T-helper 2 cell treated with Interferon-gamma antibody and Interleukin-4, amounts not matched to agents 5 μg/mL and 100 μg/mL, for 36 hours (primary cell): ENCODE data around the gene PRR15.

Source experiments
- DNase-seq: peaks from one replicate; pipeline ENCODE4 v3.0.0; 2021; ENCODE audit warnings: low spot score
- H3K27ac Mint-ChIP-seq: one replicate; pipeline ENCODE4 v1.8.0; 2021; ENCODE audit warnings: mild to moderate bottlenecking, mixed read lengths
- H3K27me3 Mint-ChIP-seq: one replicate; pipeline ENCODE4 v1.8.0; 2021; ENCODE audit warnings: low read depth, mixed read lengths
- H3K36me3 Mint-ChIP-seq: one replicate; pipeline ENCODE4 v1.8.0; 2021; ENCODE audit warnings: low read depth, mixed read lengths
- H3K4me1 Mint-ChIP-seq: one replicate; pipeline ENCODE4 v1.8.0; 2021; ENCODE audit warnings: low read depth, mixed read lengths
- H3K4me3 Mint-ChIP-seq: one replicate; pipeline ENCODE4 v1.8.0; 2022; ENCODE audit warnings: mild to moderate bottlenecking, moderate library complexity, mixed read lengths
- H3K9me3 Mint-ChIP-seq: one replicate; pipeline ENCODE4 v1.8.0; 2021; ENCODE audit warnings: mixed read lengths

PRR15 gene

GRCh38 chr7:29561271-29561670 is 2.4 kb upstream of the PRR15 start:
- Mint-ChIP-seq H3K27me3 (peaks cover 62% of the 10 kb centered on the region), H3K36me3 (no peaks in the 10 kb centered on the region), H3K4me1 (peaks cover 14% of the 10 kb centered on the region), H3K27ac (no peak overlapping the region), H3K4me3 (no peak overlapping the region), H3K9me3 (no peaks in the 10 kb centered on the region)
- DNase-seq = no peak

- no peaks in the 10 kb centered on the region for H3K36me3 Mint-ChIP-seq
- H3K4me1 Mint-ChIP-seq = peaks cover 14% of the 10 kb centered on the region
- no peak for DNase-seq
- no peaks in the 10 kb centered on the region for H3K9me3 Mint-ChIP-seq
- no peak overlapping the region for H3K27ac Mint-ChIP-seq
- no peak overlapping the region for H3K4me3 Mint-ChIP-seq
- peaks cover 71% of the 10 kb centered on the region for H3K27me3 Mint-ChIP-seq
Measured at GRCh38 chr7:29562307-29562706, 1.3 kb upstream of the PRR15 start.

DNA sequence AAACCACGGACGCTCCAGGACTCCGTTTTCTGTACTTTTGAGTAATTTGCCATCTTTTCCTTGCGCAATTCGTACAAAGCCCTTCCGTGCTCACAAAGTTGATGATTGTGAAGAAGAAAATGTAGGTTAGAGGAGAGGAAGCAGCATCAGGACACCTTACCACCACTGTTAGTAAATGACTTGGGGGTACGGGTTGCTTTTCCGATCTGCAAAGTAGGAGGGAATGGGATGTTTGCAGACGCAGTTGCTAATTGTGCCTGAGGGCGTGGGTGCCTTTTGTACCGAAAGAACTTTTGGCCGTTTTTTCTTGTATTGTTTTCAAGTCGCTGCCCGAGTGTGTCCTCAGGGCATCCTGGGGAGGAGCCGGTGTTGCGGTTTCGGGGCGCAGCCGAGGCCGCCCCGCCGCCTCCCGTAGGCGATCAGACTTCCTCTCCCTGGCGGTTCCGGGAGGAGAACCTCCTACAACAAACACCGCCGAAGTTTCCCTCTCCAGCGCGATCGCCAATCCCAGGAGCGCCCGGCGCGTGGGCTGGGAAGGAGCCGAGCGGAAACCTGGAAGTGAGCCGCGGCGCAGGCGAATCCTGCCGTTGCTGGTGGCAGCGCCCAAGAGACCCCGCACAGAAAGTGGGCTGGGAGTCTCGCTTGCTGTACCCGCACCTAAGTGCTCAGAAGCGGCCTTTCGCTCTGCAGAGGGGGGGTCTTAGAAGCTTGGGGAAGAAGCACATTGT is 1.0 kb downstream of the PRR15 start:
- Mint-ChIP-seq H3K27ac (peak overlapping the region; percentile 13), H3K27me3 (peaks cover 83% of the 10 kb centered on the region), H3K4me1 (peaks cover 14% of the 10 kb centered on the region), H3K9me3 (no peaks in the 10 kb centered on the region), H3K4me3 (peak overlapping the region; percentile 77), H3K36me3 (no peaks in the 10 kb centered on the region)
- no peak for DNase-seq

DNA sequence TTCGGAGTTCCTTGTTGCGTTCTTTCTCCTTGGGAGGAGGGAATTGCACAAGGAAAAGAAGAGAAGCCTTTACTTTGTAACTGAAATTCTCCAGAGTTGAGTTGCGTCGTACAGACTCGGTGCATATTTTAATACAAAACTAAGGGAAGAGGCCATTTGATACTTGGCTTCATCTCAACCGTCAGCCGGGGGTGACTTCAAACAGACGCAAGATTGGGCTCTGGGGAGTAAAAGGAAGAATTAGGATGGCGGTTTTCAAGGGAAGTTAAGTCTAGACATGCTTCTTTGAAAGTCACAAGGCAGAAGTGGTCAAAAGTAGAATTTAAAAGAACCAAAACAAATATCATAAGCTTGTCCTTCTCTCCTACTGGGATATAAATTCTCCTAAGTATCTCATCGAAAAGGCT is 1.6 kb downstream of the PRR15 start:
- Mint-ChIP-seq H3K9me3 (no peaks in the 10 kb centered on the region), H3K4me3 (peak overlapping the region; percentile 77), H3K27ac (no peak overlapping the region), H3K27me3 (peaks cover 83% of the 10 kb centered on the region), H3K4me1 (peaks cover 14% of the 10 kb centered on the region), H3K36me3 (no peaks in the 10 kb centered on the region)
- no peak for DNase-seq

DNA sequence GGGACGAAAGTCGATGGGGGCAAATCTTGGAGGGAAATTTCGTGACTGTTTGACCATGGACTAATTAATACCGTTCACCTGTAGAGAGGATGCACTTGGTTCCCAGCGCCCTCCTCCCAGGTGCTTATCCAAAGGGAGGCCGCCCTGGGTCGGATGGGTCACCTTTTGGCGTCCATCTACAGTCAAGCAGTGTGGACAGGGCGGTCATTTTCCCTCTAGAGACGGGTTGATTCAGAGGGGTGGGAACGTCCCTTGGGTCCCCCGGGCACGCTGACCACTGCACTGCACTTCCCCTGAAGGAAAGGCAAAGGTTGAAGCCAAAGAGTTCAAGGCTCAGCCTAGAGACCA is 2.0 kb downstream of the PRR15 start:
- Mint-ChIP-seq H3K4me3 (peak overlapping the region; percentile 64), H3K27me3 (peaks cover 82% of the 10 kb centered on the region), H3K36me3 (no peaks in the 10 kb centered on the region), H3K4me1 (peaks cover 14% of the 10 kb centered on the region), H3K9me3 (no peaks in the 10 kb centered on the region), H3K27ac (no peak overlapping the region)
- DNase-seq = no peak

DNA sequence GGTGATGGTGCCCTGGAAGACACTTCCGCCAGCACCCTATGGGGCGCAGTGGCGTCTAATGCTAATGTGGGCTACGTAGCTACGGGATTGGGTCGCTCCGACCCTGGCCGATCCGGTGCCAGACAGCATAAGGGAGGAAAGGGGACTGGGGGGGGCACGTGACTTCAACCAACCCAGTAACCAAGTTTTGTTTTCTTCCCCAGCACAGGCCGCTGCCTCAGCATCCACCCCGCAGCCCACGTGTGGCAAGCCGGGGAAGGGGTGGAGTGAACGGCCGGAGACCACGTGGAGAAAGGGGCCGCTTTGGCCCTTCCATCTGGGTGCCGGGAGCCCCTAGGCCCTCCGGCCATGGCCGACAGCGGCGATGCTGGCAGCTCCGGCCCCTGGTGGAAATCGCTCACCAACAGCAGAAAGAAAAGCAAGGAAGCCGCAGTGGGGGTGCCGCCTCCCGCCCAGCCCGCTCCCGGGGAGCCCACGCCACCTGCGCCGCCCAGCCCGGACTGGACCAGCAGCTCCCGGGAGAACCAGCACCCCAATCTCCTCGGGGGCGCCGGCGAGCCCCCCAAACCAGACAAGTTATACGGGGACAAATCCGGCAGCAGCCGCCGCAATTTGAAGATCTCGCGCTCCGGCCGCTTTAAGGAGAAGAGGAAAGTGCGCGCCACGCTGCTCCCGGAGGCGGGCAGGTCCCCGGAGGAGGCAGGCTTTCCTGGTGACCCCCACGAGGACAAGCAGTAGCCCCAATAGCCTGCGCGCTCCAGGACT is 2.5 kb downstream of the PRR15 start:
- Mint-ChIP-seq H3K36me3 (no peaks in the 10 kb centered on the region), H3K27ac (no peak overlapping the region), H3K4me1 (peaks cover 14% of the 10 kb centered on the region), H3K4me3 (peak overlapping the region; percentile 64), H3K9me3 (no peaks in the 10 kb centered on the region), H3K27me3 (peaks cover 81% of the 10 kb centered on the region)
- DNase-seq = no peak

GRCh38 chr7:29567174-29567573 is 3.5 kb downstream of the PRR15 start:
- Mint-ChIP-seq H3K9me3 (no peaks in the 10 kb centered on the region), H3K4me3 (no peak overlapping the region), H3K27me3 (peaks cover 75% of the 10 kb centered on the region), H3K4me1 (peaks cover 14% of the 10 kb centered on the region), H3K27ac (no peak overlapping the region), H3K36me3 (no peaks in the 10 kb centered on the region)
- DNase-seq = no peak

DNA sequence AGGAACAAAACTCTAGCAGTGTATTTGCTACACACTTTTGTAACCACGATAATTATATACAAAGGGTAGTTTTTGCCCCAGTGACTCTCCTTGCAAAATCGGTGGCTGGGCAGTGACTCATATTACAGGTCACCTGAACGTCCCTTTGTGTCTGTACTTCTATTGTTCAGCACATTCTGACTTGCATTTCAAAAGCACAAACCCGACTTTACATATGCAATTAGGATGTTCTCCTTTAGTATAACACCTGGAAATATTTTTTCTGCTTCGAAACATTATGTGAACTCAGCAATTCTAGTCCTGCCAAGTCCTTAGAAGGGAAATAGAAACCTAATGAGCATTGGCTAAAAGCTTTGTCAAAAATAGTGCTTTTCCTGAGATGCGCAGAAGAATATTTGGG is 6.0 kb downstream of the PRR15 start:
- Mint-ChIP-seq H3K4me1 (peaks cover 8% of the 10 kb centered on the region), H3K27me3 (peaks cover 64% of the 10 kb centered on the region), H3K4me3 (no peak overlapping the region), H3K36me3 (no peaks in the 10 kb centered on the region), H3K27ac (no peak overlapping the region), H3K9me3 (no peaks in the 10 kb centered on the region)
- DNase-seq = no peak

GRCh38 chr7:29572558-29572957 is 8.9 kb downstream of the PRR15 start:
- no peaks in the 10 kb centered on the region for H3K36me3 Mint-ChIP-seq
- H3K4me3 Mint-ChIP-seq = no peak overlapping the region
- no peaks in the 10 kb centered on the region for H3K4me1 Mint-ChIP-seq
- H3K9me3 Mint-ChIP-seq = peaks cover 9% of the 10 kb centered on the region
- no peak overlapping the region for H3K27ac Mint-ChIP-seq
- DNase-seq = no peak
- H3K27me3 Mint-ChIP-seq = peaks cover 37% of the 10 kb centered on the region

- Mint-ChIP-seq H3K9me3 (peaks cover 19% of the 10 kb centered on the region), H3K36me3 (no peaks in the 10 kb centered on the region), H3K4me3 (no peak overlapping the region), H3K27ac (no peak overlapping the region), H3K27me3 (peaks cover 27% of the 10 kb centered on the region), H3K4me1 (no peaks in the 10 kb centered on the region)
- no peak for DNase-seq
Measured at GRCh38 chr7:29573567-29573966, 9.9 kb downstream of the PRR15 start.

DNA sequence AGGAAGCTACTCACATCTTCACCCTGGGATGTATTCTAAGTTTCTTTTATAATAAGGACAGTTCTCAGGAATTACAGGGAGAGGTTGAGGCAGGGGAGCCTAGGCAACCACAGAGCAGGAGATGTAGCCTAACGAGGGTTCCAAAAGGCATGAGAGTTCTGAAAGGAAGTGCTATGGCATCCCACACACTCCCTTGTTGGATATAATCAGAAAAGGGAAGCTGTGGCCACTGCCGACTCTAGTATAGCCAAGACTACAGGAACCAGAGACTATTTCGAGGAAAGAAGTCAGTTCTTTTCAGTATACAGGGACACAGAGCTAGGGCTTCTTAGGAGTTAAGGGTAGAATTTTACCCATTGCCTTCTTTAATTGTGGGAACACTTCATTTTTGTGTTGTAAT is 11.0 kb downstream of the PRR15 start:
- Mint-ChIP-seq H3K27ac (no peak overlapping the region), H3K9me3 (peaks cover 19% of the 10 kb centered on the region), H3K27me3 (peaks cover 21% of the 10 kb centered on the region), H3K4me1 (no peaks in the 10 kb centered on the region), H3K36me3 (no peaks in the 10 kb centered on the region), H3K4me3 (no peak overlapping the region)
- DNase-seq = no peak

DNA sequence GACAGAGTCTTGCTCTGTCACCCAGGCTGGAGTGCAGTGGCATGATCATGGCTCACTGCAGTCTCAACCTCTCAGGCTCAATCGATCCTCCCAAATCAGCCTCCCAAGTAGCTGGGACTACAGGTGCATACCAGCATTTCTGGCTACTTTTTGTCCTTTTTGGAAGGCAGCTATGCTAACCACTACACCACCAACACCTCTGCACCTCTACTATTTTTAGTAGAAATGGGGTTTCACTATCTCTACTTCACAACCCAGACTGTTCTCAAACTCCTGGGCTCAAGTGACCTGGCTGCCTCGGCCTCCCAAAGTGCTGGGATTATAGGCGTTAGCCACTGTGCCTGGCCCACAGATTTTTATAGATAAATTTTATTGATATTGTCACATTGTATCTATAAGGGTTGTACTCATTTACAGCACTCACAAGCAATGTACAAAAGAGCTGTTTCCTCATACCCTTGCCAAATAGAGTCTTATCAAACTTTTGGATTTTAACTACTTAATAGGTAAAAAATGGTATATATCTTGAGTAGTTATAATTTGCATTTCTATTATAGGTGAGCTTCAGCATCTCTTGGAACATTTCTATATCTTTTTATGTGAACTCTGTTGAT is 23.7 kb downstream of the PRR15 start:
- H3K27me3 Mint-ChIP-seq = no peaks in the 10 kb centered on the region
- no peaks in the 10 kb centered on the region for H3K9me3 Mint-ChIP-seq
- peaks cover 6% of the 10 kb centered on the region for H3K4me1 Mint-ChIP-seq
- no peak for DNase-seq
- H3K27ac Mint-ChIP-seq = no peak overlapping the region
- H3K4me3 Mint-ChIP-seq = no peak overlapping the region
- H3K36me3 Mint-ChIP-seq = no peaks in the 10 kb centered on the region

DNA sequence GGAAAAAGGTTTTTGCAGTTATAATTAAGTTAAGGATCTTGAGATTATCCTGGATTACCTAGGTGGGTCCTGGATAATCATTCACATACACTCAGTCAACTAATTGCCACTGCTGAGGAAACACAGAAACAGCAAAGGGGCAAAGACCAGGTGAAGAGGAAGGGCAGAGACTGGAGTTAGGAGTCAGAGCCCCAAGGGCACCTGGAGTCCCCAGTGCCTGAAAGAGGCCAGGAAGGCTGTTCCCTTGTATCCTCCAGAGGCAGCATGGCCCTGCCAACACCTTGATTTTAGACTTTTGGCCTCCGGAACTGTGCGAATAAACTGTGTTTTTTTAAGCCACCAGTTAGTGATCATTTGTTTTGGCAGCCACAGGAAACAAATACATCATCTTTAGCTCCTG is 24.6 kb downstream of the PRR15 start:
- Mint-ChIP-seq H3K9me3 (no peaks in the 10 kb centered on the region), H3K27ac (no peak overlapping the region), H3K4me3 (no peak overlapping the region), H3K27me3 (no peaks in the 10 kb centered on the region), H3K4me1 (peaks cover 6% of the 10 kb centered on the region), H3K36me3 (no peaks in the 10 kb centered on the region)
- no peak for DNase-seq

- Mint-ChIP-seq H3K4me3 (peak overlapping the region; percentile 40), H3K36me3 (no peaks in the 10 kb centered on the region), H3K27ac (peak overlapping the region; percentile 32), H3K4me1 (peaks cover 6% of the 10 kb centered on the region), H3K27me3 (no peaks in the 10 kb centered on the region), H3K9me3 (no peaks in the 10 kb centered on the region)
- DNase-seq = no peak
Measured at GRCh38 chr7:29588900-29589696, 25.5 kb downstream of the PRR15 start.
